Left renal pelvis (tissue), 4 donors: ENCODE results near the gene ITGAD. TPM values are rescaled to one million over a fixed set of nuclear protein-coding genes. Genes with fewer than 3 reads are reported as not detected.

Experiments used
- DNase-seq, 4 donors: peaks; one replicate each; pipeline ENCODE4 v3.0.0-alpha.2; 2013; ENCODE audit warnings: low read depth in 4 of 4, low spot score in 3 of 4
- polyA plus RNA-seq, 4 donors: library from polyadenylated mRNA; unstranded; fragments of 120-200 nt; gene quantifications; one replicate each; pipeline ENCODE4 v1.2.1, GENCODE V29; 2013; ENCODE audit not compliant: insufficient read length in 4 of 4

The ITGAD gene
- polyA plus RNA-seq, 4 donors: 0.09 to 0.18 (median 0.10) TPM; not detected in 1

DNA sequence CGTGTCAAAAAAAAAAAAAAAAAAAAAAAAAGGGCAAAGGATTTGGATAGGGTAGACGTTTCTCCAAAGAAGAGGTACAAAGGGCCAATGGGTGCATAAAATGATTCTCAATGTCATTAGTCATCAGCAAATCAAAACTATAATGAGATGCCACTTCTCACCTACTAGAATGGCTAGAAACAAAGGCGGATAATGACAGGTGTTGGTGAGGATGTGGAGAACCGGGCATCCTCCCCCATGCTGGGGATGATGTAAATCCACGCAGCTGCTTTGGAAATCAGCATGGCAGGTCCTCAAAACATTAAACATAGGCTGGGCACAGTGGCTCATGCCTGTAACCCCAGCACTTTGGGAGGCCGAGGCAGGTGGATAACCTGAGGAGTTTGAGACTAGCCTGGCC lies 28.7 kb upstream of the ITGAD start:
- DNase-seq: no peak

DNA sequence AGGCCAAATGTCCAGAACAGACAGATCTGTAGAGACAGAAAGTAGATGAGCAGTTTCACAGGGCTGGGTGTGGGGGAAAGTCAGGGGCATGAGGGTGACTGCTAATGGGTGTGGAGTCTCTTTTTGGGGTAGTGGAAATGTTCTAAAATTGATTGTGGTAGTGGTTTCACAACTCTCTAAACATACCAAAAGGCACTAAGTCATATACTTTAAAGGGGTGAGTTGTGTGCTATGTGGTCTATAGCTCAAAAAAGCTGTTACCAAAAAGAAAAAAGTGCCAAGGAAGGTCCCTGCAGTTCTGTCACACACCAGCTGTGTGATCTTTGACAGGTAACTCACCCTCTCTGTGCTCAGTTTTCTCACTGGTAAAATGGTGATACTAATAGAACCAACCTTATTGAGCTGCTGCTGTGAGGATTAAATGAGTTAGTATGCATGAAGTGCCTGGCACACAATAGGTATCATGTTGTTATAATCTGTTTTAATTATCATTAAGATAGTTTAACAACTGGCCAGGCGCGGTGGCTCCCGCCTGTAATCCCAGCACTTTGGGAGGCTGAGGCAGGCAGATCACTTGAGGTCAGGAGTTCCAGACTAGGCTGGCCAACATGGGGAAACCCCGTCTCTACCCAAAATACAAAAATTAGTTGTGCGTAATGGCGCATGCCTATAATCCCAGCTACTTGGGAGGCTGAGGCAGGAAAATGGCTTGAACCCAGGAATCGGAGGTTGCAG lies 27.8 kb upstream of the ITGAD start:
- no peak for DNase-seq

GRCh38 chr16:31367853-31368252 lies 25.3 kb upstream of the ITGAD start:
- no peak for DNase-seq

GRCh38 chr16:31371008-31371407 lies 22.1 kb upstream of the ITGAD start:
- no peak for DNase-seq

- peak in 1 of 4 donors; percentile 3 for DNase-seq
Measured at GRCh38 chr16:31371619-31372484, 21.3 kb upstream of the ITGAD start.

GRCh38 chr16:31373235-31373634 lies 19.9 kb upstream of the ITGAD start:
- DNase-seq: no peak

DNA sequence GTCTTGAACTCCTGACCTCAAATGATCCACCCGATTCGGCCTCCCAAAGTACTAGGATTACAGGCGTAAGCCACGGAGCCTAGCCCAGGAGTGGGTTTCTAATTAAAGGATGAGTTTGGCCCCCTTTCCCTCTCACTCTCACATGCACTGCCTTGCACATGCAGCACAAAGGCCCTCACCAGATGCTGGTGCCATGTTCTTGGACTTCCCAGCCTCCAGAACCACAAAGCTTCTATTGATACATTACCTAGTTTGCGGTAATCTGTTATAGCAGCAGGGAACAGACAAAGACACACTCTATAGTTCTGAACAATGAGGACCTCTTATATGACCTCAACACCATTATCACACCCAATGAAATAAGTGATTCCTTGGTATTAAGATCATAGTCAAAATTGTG lies 17.9 kb upstream of the ITGAD start:
- DNase-seq: no peak

DNA sequence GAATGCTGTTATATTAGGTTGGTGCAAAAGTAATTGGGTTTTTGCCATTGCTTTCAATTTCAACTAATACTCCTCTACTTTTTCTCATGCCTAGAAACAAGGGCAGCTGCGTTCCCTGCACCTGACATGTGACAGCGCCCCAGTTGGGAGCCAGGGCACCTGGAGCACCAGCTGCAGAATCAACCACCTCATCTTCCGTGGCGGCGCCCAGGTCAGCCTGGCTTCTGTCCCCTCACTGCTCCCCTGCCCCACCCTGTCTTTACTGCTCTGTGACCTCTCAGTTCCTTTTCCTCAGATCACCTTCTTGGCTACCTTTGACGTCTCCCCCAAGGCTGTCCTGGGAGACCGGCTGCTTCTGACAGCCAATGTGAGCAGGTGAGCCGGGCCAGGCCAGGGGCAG lies 16.4 kb upstream of the ITGAD start:
- no peak for DNase-seq

DNA sequence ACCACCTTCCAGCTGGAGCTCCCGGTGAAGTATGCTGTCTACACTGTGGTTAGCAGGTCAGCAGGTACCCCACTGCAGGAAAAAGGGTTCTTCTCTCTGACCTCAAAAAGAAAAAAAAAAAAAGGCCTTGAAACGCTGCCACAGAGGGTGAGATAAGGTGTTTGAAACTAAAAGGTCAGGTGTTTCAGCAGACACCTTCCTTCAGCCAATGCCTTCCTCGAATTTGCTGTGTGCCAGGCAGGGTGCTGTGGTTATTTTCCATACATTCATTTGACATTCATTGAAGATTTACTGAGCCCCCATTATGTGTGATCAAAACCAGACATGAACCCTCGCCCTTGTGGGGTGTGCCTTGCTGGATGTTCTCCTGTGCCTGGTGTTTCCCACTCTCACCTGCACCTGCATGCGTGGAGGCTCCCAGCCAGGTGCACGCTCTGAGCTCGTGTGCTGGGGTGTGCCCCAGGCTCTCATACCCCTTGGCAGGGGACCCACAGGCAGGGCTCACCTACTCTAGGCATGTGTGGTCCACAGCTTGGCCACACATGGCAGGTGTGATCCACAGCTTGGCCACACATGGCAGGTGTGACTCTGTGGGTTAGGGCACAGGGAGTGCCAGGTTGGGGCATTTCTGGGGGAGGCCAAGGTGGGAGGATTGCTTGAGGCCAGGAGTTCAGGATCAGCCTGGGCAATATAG lies 15.8 kb upstream of the ITGAD start:
- DNase-seq: no peak

- DNase-seq: no peak
Measured at GRCh38 chr16:31380201-31380600, 12.9 kb upstream of the ITGAD start.

DNA sequence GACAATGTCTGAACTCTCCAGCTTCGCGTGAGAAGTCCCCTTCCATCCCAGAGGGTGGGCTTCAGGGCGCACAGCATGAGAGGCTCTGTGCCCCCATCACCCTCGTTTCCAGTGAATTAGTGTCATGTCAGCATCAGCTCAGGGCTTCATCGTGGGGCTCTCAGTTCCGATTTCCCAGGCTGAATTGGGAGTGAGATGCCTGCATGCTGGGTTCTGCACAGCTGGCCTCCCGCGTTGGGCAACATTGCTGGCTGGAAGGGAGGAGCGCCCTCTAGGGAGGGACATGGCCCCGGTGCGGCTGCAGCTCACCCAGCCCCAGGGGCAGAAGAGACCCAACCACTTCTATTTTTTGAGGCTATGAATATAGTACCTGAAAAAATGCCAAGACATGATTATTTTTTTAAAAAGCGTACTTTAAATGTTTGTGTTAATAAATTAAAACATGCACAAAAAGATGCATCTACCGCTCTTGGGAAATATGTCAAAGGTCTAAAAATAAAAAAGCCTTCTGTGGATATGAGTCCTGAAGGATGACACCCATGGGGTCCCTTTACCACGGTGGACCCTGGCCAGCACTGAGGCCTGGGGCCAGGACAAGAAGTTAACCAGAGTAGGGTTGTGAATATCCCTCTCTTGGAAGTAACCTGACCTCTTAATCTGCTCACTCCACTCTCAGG lies 10.5 kb upstream of the ITGAD start:
- DNase-seq: peak in 2 of 4 donors; percentile 3 to 8

DNA sequence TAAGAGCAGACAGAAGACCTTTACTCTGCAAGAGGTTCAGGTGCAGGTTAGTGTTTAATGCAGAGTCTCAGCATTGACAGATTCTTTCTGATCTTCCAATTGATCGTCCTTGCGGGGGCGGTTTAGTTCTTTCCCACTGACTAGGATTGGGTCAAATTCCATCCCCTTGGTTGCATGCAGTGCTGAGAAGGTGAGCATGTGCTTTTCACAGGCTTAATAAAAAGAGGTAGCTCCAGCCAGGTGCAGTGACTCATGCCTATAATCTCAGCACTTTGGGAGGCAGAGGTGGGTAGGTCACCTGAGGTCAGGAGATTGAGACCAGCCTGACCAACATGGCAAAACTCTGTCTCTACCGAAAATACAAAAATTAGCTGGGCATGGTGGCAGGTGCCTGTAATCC lies 7.5 kb upstream of the ITGAD start:
- no peak for DNase-seq

- peak in 2 of 4 donors; percentile 7 to 26 for DNase-seq
Measured at GRCh38 chr16:31386157-31386984, 6.8 kb upstream of the ITGAD start.

- DNase-seq: no peak
Measured at GRCh38 chr16:31388535-31388934, 4.6 kb upstream of the ITGAD start.

- no peak for DNase-seq
Measured at GRCh38 chr16:31390504-31391041, 2.6 kb upstream of the ITGAD start.

DNA sequence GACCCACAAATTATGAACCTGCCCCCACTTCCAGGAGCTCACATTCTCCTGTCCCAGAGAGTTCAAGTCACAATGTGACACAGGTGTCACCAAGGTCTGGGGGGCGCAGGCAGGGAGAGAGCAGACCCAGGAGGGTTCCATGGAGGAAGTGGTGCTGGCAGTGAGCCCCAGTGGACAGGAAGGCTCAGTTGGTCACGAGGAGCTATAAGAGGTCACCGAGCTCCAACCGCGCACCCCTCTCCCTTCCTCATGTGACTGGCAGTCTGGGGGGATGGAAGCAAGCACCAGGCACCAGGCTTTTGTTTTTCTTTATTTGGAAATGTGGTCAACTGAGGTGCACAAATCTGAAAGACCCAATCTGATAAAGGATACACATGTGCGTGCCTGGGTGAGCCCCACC lies 2.5 kb downstream of the ITGAD start:
- DNase-seq: no peak

GRCh38 chr16:31397096-31397660 lies 4.0 kb downstream of the ITGAD start:
- DNase-seq: no peak

DNA sequence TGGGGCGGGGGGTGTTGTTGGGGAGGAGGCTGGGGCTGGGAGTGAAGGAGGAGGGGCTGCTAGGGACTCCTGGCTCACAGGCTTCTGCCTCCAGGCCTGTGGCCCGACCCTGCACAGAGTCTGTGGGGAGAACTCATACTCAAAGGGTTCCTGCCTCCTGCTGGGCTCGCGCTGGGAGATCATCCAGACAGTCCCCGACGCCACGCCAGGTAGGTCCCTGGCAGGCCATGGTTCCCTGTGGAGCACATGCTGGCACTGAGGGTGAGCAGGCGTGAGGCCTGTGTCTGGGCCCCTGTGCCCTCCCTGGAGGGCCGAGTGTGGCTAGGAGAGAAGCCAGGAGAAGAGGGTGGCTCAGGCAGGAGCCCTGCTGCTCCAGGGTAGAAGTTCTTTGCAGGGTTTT lies 4.6 kb downstream of the ITGAD start:
- DNase-seq: no peak

DNA sequence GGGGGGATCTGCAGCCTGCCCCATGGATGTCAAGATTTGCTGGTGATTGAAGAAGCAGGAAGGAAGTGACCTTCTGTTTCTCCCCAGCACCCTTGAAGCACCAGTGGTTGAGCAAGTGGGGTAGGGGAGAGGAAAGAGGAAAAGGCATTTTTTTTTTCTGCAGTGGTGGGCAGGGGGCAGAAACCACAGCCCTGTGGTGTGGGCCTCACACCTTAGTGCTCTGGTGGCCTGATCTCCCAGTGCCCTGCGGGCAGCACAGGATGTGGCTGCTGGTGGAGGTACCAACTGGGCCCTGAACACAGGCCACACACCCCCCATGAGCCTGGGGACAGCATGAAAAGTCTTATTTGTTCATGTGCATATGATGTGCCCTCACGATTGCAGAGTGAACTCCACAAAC lies 7.1 kb downstream of the ITGAD start:
- no peak for DNase-seq
